Eye (tissue), 1 donor: ENCODE results near the gene IFITM10.

Experiments
- DNase-seq: peaks from one replicate; pipeline ENCODE4 v3.0.0-alpha.2; 2015

IFITM10 gene

DNA sequence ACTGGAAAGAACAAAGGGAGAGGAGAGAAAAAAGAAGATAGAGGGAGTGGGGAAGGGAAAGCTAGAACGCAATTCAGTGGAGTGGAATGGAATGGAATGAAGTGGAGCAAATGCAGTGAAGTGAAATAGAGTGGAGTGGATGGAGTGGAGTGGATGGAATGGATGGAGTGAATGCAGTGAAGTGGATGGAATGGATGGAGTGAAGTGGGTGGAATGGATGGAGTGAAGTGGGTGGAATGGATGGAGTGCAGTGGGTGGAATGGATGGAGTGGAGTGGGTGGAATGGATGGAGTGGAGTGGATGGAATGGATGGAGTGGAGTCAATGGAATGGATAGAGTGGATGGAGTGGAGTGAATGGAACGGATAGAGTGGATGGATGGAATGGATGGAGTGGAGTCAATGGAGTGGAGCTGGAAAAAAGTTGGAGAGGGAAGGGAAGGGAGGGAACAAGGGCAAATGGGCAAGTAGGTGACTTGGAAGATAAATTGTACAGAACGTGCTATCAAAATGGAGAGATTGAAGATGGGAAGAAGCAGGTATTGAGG, 13.9 kb downstream of the IFITM10 start:
- no peak for DNase-seq

DNA sequence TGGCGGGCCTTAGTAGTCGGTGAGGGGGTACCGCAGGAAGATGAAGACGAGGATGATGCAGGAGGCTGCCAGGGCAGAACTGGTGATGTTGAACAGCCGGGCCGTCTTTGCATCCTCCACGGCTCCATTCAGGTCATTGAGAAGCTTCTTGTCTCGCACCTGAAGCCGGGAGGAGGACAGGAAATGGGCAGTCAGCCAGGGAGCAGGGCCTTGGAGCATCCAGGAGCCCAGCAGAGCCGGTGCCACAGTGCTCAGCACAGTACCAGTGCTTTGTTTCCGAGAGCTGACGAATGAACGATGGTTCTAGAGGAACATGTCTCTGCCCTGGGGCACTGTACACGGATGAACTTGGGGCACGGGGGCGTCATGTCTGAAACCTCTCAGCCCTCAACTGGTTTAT, 15.1 kb downstream of the IFITM10 start:
- no peak for DNase-seq

DNA sequence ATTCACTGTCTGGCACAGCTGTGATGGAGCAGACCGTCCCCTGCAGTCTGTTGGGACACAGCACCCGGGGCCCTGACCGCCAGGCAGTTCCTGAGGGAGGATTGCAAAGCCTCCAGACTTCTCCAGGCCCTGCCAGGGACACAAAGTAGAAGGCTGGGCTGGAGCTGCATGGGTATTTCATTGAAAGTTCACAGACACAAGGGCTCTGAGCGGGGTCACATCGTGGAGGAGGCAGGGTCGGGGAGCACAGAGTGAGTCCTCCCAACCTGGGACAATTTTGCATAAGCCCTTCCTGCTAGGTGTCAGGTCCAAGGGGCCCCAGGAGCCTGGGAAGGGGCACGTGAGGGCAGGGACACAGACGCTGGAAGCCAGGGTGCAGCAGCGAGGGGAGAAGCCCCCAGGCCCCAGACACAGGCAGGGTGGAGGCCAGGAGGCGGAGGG, 15.7 kb downstream of the IFITM10 start:
- DNase-seq, result no peak

DNA sequence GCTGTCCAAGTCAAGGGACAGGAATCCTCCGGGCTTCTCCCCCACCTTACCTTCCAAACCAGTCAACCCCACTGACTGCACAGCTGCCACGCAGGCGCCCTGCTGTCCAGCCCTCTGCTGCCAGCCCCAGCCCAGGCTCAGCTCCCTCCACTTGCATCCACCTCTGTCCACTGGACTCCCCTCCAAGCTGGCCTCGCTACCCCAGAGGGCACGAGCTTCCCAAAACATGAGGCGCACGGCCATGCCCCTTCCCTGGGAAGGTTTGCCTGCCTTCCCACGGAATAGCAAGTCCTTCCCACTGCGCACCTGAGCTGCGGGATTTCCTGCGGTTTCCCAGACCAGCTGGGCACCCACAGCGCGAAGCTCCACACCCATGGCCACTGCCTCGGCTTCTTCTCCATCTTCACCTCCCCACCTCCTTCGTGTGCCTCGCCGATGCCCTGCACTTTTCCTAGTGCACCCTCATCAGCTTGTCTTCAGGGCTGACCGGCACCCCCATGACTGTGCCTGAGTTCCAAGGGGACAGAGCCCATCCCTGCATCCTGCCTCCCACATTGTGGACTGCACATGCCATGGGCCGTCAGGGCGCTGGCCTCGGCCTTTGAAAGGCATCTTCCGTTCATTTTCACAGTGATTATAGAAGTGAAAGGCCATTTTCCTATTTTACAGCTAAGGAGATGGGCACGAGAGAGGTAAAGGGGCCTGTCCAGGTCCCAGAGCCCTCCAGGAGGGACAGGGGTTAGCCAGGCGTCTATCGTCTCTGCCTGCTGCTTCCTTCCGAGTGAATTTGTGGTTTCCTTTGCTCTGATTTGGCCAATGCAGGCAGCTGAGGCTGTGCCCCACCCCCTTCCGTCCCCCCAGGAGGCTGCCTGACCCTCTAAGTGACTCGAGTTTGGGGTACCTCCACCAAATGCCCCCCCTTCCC, 16.4 kb downstream of the IFITM10 start:
- no peak for DNase-seq

DNA sequence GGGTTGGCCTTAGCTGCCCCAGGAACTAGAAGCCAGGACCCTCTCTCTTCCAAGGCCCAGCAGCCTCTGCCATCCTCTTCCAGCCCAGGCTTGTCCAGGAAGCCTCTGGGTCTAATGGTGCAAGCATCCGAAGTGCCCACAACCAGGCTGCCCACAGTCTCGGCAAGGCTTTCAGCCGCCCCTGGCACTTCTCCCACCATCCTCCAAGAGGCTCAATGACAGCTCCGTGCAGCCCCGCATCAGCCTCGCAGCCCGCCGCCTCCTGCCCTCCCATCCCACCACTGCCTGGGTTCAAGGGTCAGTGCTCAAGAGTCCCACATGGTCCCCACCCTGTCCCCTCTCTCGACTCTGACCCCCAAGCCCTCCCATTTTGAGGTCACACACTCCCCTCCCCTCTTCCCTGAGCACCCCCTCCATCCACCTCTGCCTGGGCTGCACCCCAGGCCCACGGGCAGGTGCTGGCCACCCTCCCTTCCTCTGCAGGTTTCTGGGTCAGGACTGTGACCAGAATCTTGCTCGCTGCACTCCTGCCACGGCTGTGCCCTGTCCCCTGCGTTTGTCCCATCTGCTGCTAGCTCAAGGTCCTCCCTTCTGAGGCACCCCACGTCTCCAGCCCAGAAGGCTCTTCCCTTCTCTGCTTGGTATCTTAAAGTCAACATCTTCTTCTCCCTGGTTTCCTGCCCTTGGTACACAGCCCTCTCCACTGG, 17.2 kb downstream of the IFITM10 start:
- DNase-seq, result no peak

DNA sequence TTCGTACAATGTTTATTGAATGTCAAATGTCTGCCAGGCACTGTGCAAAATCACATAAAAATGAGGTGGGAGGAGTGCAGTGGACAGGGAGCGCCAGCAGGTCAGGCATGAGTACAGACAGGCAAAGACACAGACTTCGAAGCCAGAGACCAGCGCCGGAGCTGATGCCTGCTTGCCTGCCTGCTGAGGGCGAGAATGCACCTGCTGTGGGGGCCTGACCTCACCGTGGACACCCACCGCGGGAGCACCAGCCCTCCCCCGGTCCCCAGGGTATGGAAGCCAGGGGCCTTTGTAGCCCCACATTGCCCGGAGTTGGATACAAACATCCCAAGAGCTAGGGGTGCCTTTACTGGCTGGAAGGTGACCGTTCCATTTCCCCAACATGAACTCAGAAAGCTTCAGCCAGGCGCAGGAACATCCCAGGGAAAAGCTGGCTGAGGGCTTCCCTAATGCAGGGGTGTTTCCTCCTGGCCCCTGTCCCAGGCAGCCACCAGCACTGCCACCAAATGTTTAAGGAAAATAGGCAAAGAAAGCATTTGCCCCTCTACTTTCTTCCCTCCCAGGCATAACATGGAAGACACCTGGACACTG, 17.9 kb downstream of the IFITM10 start:
- DNase-seq, result no peak

DNA sequence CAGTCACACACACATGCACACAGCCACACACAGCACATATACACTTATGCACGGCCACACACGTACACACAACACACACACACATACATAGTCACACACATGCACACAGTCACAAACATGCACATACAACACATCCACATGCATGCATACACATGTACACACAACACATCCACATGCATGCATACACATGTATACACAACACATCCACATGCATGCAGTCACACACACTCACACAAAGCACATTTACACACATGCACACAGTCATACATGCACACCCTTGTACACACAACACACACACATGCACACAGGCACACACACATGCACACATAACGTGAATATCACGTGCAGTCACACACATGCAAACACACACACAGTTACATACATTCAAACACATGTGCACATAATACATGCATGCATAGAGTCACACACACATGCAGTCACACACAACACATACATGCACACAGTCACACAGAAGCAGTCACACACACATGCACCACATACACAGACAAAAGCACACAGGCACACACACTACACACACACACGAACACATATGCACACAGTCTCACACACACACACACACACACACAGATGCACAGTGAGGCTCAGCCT, 18.8 kb downstream of the IFITM10 start:
- no peak for DNase-seq

DNA sequence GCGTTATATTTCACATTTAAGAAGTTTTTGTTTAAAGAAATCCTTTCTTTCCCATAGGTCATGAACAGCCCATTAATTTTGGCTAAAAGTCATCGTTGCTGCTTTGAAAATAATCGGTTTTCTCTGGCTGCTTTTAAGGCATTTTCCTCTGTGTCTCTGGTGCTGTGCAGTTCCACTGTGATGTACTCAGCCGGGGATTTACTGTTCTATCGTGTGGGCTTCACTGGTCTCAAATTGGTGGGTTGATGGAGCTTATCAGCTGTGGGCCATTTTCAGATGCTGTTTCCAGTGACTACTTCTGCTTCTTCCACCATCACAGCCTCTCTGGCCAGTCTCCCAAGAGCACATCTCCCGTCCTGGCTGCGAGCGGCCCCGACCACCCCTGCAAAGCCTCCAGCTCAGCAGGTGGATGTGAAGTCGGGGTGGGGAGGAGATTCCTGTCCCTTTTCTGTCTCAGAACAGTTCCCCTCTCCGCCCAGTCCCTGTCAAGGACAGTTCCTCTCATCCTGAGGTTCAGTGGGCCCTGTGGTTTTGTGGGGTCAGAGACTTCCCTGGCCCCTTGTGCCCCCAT, 20.3 kb downstream of the IFITM10 start:
- DNase-seq, result no peak

DNA sequence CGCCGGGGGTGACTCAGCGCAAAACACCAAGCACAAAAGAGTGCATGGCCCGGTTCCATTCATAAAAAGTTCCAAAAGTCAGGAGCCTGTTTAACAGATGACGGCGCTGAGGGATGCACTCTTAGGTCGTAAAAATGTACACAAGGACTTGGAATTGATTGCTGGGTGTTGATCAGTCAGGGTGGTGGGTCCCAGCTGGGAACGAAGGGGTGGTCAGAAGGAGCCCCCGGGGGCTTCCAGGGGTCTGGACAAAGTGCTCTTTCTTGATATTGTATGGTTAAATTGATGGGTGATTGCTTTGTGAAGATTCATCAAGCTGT, 20.7 kb downstream of the IFITM10 start:
- no peak for DNase-seq

DNA sequence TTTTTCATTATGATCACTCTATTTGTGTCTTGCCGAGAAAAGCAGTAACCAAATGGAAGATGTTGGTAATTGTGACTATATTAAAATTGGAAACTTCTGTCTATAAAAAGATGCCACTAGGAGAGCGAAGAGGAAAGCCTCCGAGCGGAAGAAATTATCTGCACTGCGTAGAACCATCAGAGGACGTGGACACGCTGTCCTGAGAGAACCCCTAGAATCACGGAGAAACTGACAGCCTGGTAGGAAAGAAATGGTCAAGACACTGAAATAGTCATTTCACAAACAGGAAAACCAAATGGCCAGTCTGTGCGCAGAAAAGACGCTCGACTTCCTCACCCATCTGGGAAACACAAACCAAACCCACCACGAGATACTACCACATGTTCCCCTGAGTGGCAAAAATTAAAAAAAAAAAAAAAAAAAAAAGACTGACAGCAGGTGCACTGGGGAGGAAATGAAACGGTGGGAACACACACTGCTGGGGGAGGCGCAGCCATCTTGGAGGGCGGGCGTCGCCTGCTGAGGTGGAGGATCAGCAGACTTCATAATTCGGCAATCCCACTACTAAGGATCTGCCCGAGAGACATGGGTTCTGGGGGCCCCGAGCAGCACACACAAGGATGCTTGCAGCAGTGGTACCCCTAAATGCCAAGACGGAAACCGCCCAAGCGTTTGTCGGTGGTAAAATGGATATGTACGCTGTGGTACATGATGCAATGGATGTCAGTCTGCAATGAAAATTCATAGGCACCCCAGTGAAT, 21.3 kb downstream of the IFITM10 start:
- DNase-seq, result no peak

DNA sequence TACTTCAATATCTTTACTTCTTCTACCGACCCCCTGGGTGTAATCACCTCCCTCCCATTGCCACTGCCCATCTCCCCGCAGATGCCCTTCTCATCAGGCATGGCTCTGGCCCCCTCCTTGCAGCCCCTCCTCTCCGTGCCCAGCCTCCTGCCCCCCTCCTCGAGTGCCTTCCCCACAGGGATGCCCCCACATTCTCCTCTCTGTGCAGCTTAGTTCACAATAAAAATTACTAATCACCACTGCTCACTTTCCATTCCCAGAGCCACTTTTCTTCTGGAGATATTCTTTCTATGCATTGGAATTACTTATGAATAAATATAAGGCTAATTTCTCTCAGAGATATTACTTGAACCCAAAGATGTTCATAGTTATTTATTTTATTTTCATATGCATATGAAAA, 22.1 kb downstream of the IFITM10 start:
- DNase-seq, result no peak

DNA sequence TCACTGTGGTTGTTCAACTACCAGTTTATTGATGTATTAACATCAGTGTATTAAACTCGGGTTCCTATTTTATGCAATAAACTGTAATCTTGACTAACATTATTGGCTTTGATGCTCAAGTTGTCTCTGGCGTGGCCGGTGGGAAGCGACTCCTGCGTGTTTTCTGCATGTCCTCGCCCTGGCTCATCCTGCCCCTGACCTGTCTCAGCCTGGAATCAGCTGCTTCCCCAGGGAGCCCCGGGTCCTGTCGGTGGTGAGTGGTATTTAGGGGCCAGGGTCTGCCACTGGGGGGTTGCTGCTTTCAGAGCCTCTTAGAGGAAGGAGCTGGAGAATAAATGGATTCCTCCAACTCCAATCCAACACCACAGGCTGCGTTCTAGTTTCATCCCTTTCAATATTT, 22.5 kb downstream of the IFITM10 start:
- no peak for DNase-seq

DNA sequence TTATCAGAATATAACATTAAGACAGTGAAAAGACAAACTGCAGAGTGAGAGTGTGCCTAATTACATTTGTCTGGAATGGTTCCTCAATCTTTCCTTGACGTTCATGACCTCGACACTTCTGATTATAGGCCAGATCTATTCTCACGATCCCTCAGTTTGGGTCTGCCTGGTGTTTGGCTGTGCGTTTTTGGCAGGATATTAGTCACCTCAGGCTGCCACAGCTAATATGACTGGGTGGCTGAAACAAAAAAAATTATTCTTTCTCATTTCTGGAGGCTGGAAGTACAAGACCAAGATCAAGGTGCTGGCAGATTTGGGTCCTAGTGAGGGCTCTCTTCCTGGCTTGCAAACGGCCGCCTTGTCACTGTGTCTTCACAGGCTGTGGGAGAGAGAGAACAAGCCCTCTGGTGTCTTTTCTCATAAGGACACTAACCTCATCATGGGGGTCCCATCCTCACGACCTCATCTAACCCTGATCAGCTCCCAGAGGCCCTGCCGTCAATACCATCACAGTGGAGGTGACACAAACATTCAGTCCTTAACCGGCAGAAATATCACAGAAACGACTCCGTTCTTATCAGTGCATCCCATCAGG, 23.2 kb downstream of the IFITM10 start:
- no peak for DNase-seq

DNA sequence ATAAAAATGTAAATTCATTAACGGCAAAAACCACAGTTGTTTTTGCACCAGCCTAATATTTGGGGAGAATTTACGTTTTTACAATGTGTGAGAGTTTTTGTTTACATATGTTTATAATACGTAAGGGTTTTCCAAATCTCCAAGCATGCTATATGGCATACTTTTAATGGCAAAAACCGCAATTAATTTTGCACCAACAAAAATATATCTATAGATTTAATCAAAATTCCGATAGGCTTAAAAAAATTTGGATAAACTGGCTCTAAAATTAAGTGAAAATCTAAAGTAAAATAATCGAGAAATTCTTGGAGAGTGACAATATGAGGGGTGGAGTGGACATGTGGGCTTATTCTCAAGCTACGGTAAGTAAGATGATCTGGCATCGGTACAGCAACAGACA, 30.6 kb downstream of the IFITM10 start:
- no peak for DNase-seq

DNA sequence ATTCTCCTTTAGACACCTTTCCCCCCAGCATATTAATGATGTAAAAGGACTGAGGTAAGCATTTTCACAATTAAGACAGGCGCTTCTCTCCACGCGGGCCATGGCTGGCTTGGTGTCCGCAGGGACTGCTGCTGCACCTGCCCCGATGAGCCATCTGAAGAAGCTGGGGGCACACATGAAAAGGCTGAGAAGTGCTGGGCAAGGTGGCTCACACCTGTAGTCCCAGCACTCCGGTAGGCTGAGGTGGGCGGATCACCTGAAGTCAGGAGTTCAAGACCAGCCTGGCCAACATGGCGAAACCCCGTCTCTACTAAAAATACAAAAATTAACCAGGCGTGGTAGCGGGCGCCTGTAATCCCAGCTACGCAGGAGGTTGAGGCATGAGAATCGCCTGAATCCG, 32.1 kb downstream of the IFITM10 start:
- DNase-seq, result no peak

DNA sequence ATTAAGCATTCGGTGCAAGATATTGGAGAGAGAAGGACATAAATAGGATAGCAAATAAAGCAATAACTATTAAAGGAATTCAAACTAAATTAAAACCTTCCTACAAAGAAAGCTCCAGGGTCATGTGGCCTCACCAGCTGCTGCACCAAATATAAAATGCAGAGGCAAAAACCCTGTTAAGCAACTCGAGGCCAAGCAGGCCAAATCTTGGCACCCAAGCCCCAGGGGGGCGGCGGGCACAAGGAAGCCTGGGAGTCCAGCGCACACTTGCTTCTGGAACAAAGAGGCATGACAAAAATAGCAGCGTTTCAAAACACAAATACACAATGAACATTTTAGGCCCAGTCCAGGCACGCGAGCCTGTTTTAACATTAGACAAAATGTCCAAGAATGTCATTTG, 32.6 kb downstream of the IFITM10 start:
- DNase-seq, result no peak

DNA sequence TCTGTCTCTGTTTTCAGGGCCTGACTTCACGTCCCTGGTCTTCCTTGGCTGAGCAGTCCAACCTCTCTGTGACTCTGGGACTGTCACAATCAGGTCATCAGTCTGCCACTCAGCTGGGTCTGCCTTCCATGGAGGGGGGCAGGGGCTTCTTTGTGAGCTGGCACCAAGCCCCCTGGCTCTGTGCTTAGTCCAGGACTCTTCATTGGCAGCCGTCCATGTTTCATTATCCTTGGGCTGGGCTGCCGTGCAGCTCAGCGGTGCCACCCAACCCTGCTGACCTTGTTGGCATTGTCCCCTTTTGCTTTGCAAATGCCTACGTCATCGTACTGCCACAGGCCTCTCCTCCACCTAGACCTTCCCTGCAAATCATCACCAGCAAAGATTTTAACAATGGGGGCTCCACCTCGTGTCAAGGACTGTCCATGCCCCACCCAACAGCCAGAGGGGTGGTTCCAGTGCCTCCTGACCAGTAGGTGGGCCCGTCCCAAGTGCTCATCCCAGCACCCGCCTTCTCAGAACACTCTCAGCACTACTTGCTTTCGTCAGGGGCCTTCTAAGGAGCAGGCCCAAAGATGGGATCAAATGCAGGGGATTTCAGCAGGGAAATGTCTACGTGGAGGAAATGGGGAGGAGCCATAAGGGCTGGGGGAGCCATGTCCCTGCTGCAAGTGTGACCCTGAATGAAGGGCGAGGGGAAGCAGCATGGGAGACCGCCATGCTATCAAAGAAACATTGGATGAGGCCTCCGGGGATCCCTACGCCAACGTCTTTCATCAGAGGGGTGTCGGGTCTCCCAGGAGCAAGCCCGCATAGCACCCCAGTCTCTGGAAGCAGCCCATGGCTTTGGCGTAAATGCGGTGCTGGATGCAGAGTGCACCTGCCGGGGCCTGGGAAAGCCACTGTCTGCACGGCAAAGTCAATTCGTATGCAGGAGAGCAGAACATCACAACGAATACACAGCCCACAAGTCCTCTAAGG, 35.2 kb downstream of the IFITM10 start:
- DNase-seq, result no peak

DNA sequence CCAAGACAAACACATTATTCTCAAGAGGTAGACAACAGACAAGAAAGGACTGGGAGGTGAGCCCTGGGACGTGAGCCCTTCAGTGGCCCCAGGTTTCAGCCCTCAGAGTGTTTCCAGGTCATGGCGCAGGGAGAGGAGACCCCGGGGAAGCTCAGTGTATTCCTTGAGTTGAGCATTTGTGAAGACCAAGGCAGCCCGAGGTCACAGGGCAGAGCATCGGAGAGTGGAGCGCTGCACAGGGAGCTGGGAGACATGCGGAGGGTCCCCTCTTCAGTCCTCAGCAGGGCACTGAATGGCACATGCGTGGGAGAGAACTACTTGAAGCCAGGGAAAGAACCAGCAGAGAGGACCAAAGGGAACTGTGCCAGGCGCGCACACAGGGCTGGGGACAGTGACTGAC, 41.7 kb downstream of the IFITM10 start:
- no peak for DNase-seq

DNA sequence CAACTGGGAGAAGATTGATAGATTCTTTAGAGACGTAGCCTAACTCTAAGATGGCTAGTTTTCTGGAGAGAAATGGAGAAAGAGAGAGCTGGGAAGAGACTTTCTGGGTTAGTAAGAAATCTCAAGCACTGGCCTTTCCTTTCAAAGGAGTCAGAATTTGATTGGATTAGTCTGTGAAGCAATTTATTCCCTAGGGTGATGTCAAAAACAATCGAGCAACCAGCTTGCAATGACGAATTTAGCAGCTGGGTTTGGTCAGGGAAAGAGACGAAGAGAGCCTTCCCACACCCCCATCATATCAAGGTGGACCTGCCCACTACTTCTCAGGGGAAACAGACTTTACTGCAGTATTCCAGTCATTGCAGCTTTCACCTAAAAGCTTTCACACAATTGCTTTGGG, 42.6 kb downstream of the IFITM10 start:
- no peak for DNase-seq

DNA sequence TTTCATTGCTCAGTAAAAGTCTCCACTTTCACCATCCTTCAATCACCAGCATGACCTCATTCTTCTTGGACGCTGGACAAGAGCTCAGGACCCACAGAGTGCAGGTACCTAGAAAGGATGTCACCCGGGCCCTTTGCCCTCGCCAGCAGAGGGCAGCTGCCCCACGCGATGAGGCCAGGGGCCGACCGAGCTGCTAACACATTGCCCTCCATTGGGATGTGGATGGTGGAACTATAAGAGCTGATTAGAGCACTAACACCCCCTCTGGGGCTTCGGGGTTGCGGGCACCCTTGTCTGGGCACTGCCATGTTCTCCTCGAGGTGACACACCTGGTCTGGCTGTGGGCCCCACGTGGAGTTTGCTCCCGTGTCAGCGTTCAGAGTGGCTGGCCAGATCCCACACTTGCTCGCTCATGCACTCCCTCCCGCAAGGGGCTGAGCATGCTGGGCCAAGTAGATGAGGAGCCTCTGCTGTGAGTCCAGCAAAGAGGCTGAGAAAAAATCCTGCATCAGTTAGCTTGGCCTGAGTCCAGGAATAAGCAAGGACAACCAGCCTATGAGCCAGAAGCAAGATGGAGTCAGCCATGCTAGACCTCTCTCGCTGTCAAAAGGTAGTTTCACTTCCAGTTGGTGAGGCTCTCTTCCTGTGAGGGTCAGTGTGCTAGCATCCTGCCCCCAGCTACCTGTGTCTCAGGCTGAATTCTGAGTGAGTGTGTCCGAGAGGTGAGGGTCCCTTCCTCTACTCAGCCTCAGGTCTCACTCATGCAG, 43.6 kb downstream of the IFITM10 start:
- DNase-seq, result no peak
